LNCAP (cell line): ENCODE results near the gene CCDC158.

ENCODE experiments used
- TF ChIP-seq, protein P1 (sequence below): fragments of 450-650 bp; IDR thresholded peaks from 2 replicates; pipeline ENCODE4 v1.5.1; 2017; ENCODE audit warnings: mild to moderate bottlenecking

Gene CCDC158

DNA sequence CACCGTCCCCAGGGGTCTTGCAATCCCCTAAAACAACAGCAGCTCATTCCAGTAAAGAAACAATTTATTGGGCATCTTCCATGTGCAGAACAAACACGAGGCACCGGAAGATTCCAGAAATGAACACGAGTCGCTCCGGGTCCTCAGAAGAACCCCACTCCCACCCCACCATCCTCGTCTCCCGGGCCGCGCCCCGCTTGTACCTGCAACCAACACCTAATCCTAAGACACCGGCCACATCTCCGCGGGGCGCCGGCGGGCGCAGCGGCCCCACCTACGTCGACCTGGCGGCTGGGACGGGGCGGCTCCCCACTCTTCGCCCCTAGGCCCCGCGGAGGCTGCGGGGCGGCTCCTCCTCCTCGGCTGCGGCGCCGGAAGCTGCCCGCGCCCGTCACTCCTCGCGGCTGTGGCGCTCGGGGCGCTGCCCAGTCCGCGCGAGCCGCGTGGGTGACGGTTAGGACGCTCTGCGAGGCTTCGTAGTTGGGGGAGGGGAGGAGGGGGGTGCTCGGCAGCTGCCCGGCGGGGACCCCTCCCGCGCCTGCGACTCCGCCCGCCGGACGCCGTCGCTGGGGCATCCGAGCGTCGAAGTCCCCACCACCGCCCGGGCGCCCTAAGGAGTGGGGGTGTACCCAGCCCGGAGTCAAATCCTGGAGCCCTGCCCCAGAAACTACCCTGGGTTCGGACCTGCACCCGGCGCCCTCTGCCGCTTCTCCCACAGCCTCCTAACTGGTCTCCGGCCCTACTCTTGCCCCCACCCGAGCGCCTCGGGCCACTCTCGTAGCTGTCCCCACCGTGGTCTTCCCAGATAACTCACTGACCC, at the start of gene CCDC158:
TSS of gene CCDC158 (minus strand) at position 380 of the 820 bp plus-strand sequence. CDS start 17,934 bp downstream, outside the sequence.
- TF ChIP-seq, protein P1, sequence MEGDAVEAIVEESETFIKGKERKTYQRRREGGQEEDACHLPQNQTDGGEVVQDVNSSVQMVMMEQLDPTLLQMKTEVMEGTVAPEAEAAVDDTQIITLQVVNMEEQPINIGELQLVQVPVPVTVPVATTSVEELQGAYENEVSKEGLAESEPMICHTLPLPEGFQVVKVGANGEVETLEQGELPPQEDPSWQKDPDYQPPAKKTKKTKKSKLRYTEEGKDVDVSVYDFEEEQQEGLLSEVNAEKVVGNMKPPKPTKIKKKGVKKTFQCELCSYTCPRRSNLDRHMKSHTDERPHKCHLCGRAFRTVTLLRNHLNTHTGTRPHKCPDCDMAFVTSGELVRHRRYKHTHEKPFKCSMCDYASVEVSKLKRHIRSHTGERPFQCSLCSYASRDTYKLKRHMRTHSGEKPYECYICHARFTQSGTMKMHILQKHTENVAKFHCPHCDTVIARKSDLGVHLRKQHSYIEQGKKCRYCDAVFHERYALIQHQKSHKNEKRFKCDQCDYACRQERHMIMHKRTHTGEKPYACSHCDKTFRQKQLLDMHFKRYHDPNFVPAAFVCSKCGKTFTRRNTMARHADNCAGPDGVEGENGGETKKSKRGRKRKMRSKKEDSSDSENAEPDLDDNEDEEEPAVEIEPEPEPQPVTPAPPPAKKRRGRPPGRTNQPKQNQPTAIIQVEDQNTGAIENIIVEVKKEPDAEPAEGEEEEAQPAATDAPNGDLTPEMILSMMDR: no peak

DNA sequence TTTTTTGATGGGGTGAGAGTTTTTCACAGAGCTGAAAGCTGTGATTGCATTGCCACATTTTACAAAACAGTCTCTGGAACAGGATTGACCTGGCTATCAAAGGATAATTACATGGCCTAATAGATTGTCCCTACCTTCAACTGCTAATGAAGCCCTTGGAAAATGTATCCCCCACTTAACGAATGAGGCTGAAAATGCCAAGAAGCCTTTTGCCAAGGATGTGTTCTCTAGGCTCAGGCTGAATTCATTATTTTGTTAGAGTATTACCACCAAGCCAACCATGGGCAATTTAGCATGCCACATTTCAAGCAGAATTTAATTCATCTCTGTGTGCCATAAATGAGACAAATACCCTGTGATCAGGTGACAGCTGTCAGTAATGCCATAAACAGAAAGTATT, 49.6 kb upstream of the CCDC158 start:
- TF ChIP-seq, protein P1: no peak

DNA sequence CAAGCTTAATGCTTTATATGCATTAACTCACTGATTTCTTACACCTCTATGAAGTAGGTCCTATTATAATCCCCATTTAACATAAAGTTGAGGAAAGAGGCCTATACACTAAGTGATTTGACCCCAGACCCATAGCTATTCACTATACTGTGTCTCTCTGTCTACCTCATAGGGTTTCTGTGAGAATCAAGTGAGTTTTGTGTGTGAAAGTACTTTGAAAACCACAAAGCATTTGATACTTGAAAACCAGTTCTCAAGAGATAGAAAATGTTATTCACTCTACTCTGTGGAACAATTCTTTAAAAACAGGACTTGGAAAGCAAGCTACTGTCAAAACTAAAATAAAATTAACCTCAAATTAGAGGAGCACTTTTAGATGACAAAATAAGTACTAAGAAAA, 49.1 kb upstream of the CCDC158 start:
- TF ChIP-seq, protein P1: no peak

DNA sequence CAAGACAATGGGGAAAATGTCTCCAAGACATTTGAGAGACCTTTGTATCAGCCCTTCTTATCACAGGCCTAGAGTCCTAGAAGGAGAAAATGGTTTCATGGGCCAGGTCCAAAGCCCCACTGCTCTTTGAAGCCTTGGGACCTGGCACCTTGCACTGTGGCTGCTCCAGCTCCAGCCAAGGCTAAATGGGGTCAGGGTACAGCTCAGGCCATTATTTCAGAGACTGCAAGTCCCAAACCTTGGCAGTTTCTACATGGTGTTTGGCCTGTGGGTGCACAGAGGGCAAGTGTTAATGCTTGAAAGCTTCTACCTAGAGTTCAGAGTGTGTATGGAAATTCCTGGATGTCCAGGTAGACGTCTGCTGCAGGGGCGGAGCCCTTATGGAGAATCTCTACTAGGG, 42.6 kb upstream of the CCDC158 start:
- TF ChIP-seq, protein P1: no peak

DNA sequence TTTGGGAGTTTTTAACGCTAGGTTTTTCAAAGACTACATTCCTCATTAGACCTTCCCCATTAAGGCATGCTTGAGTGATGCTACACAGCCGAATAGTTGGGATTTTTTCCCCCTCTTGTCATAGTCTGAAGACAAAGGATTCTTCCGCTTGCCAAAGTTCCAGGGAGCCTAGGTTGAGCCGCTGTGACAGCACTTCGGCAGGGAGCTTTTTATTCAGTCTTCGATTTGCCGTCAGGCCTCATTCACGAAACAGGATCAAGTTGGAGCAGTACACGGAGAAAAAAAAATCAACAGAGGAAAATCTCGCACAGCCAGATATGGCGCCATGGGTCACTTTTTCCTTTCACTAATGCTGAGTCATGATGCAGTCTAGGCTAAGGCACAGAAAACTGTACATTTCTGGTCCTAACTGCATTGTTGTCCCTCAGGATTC, 38.4 kb upstream of the CCDC158 start:
- TF ChIP-seq, protein P1: no peak

DNA sequence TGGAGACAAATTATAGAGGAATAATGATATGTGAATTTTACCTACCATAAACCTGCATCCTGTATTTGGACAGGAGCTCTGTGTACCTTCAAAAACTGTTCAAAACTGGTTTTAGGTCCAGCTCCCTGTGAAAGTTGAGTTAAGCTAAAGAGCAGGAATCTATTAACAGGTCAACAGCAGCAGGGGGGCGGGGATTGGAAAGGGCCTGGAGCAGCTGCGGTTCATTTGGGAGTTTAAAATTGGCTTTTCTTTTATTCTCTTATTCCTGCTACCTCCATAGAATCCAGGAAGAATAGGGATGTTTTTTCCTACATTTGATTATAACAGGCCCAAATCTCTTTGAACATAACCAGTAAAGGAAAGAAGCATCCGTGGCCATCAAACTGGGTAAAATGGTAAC, 37.9 kb upstream of the CCDC158 start:
- TF ChIP-seq, protein P1: no peak

DNA sequence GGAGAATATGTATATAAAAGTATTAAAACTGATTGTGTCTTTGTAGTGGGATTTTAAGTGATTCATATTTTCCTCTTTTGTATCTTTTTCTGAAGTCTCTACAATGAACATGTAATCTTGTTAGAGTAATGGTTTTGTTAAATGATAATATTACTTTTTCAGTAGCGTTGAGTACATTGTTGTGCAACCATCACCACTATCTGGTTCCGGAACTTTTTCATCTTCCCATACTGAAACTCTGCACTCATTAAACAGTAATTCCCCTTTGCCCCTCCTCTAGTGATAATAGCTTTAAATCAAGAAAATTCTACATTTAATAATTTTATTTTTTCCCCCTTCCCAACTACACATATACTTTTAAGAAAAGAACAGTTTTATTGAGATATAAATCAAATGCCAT, 37.4 kb upstream of the CCDC158 start:
- TF ChIP-seq, protein P1: no peak
